ENCODE measurements around the gene PLEKHH1.

Gene PLEKHH1

DNA sequence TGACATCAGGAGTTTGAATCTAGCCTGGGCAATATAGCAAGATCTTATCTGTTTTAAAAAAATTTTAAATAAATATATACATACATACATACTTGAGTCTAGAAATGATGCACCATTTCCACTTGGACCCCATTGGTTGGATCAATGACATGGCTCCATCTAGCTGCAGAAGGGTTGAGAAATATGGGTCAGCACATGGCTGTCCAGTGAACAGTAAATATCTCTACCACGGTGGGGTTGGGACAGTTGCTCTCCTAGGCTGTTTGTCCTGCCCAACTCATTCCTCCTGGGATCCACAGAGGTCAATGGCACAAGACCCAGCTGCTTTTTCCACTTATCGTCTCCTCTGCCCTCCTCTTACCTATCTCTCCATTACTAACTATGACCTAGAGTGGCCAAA lies 23.6 kb downstream of the PLEKHH1 start:
- Histone ChIP-seq H4K20me1 (ENCODE audit: insufficient read depth, low read length) (no peaks in the 10 kb centered on the region), H3K9ac (ENCODE audit: low read length) (no peak overlapping the region), H2AFZ (ENCODE audit: low read depth, low read length) (no peak overlapping the region), H3K4me1 (ENCODE audit: low read length) (no peaks in the 10 kb centered on the region), H3K36me3 (replicated peaks; ENCODE audit: low read depth, low read length) (no peaks in the 10 kb centered on the region), H3K79me2 (ENCODE audit: low read length) (no peaks in the 10 kb centered on the region), H3K4me3 (ENCODE audit: low read length) (no peak overlapping the region), H3K27ac (ENCODE audit: low read length) (no peak overlapping the region), H3K9me3 (ENCODE audit: insufficient read depth, low read length) (no peaks in the 10 kb centered on the region), H3K27me3 (ENCODE audit: low read depth, low read length) (peaks cover 11% of the 10 kb centered on the region; the same call in 1 of the 2 replicates), H3K4me2 (ENCODE audit: low read length) (no peak overlapping the region)
- TF ChIP-seq EZH2phosphoT487 (IDR thresholded peaks at IDR 0.05; ENCODE audit: low read depth): no peak
- TF ChIP-seq, protein P1, sequence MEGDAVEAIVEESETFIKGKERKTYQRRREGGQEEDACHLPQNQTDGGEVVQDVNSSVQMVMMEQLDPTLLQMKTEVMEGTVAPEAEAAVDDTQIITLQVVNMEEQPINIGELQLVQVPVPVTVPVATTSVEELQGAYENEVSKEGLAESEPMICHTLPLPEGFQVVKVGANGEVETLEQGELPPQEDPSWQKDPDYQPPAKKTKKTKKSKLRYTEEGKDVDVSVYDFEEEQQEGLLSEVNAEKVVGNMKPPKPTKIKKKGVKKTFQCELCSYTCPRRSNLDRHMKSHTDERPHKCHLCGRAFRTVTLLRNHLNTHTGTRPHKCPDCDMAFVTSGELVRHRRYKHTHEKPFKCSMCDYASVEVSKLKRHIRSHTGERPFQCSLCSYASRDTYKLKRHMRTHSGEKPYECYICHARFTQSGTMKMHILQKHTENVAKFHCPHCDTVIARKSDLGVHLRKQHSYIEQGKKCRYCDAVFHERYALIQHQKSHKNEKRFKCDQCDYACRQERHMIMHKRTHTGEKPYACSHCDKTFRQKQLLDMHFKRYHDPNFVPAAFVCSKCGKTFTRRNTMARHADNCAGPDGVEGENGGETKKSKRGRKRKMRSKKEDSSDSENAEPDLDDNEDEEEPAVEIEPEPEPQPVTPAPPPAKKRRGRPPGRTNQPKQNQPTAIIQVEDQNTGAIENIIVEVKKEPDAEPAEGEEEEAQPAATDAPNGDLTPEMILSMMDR (IDR thresholded peaks at IDR 0.05; ENCODE audit: low read depth, low read length): peak; percentile 26

DNA sequence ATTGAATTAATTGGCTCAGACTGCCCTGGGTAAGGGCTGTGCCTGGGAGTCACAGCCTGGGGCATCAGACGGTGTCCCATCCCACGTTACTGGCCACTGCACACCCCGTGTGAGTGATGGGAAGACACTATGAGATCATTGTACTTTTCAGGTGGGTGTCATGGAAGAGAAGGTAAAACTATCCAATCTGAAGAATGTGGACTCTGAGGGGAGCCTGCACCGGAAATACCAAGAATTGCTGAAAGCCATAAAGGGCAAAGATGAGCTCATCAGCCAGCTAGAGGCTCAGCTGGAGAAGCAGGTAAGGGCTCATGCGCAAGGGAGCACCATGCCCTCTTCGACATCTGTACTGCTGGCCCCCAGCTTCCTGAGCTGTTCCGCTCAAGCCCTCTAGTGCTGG lies 24.0 kb downstream of the PLEKHH1 start:
- Histone ChIP-seq H3K4me3 (ENCODE audit: low read length) (no peak overlapping the region), H3K27me3 (ENCODE audit: low read depth, low read length) (peaks cover 11% of the 10 kb centered on the region; the same call in 1 of the 2 replicates), H3K9me3 (ENCODE audit: insufficient read depth, low read length) (no peaks in the 10 kb centered on the region), H3K36me3 (replicated peaks; ENCODE audit: low read depth, low read length) (no peaks in the 10 kb centered on the region), H2AFZ (ENCODE audit: low read depth, low read length) (no peak overlapping the region), H3K4me1 (ENCODE audit: low read length) (no peaks in the 10 kb centered on the region), H3K9ac (ENCODE audit: low read length) (no peak overlapping the region), H3K79me2 (ENCODE audit: low read length) (no peaks in the 10 kb centered on the region), H3K4me2 (ENCODE audit: low read length) (no peak overlapping the region), H4K20me1 (ENCODE audit: insufficient read depth, low read length) (no peaks in the 10 kb centered on the region), H3K27ac (ENCODE audit: low read length) (no peak overlapping the region)
- TF ChIP-seq, protein P1 (IDR thresholded peaks at IDR 0.05; ENCODE audit: low read depth, low read length): no peak
- TF ChIP-seq EZH2phosphoT487 (IDR thresholded peaks at IDR 0.05; ENCODE audit: low read depth): no peak

DNA sequence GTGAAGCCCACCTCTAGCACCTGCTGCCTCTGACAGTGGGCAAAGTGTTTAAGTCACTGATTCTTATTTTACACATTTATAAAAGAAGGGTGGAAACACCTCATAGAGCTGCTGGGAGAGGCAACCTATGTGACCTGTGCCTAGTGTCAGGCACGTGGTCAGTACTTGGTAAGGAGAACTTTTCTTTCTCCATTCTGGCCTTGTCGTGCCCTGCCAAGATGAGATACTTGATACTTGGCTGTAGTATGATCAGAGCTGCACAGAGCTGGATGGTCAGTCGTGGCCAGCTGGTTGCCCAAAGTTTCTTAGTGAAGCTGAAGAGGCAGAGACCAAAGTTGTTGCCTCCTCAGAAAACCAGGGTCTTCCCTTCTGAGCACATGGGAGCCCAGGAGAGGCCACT lies 24.6 kb downstream of the PLEKHH1 start:
- no peak overlapping the region for H3K9ac ChIP-seq (ENCODE audit: low read length)
- H4K20me1 ChIP-seq (ENCODE audit: insufficient read depth, low read length): no peaks in the 10 kb centered on the region
- TF ChIP-seq, protein P1 (IDR thresholded peaks at IDR 0.05; ENCODE audit: low read depth, low read length): no peak
- no peak for TF ChIP-seq EZH2phosphoT487 (IDR thresholded peaks at IDR 0.05; ENCODE audit: low read depth)
- H3K27me3 ChIP-seq (ENCODE audit: low read depth, low read length): peaks cover 11% of the 10 kb centered on the region; the same call in 1 of the 2 replicates
- H3K9me3 ChIP-seq (ENCODE audit: insufficient read depth, low read length): no peaks in the 10 kb centered on the region
- H3K4me3 ChIP-seq (ENCODE audit: low read length): no peak overlapping the region
- no peak overlapping the region for H3K27ac ChIP-seq (ENCODE audit: low read length)
- H3K79me2 ChIP-seq (ENCODE audit: low read length): no peaks in the 10 kb centered on the region
- H3K4me1 ChIP-seq (ENCODE audit: low read length): no peaks in the 10 kb centered on the region
- no peak overlapping the region for H3K4me2 ChIP-seq (ENCODE audit: low read length)
- no peaks in the 10 kb centered on the region for H3K36me3 ChIP-seq (replicated peaks; ENCODE audit: low read depth, low read length)
- H2AFZ ChIP-seq (ENCODE audit: low read depth, low read length): no peak overlapping the region

DNA sequence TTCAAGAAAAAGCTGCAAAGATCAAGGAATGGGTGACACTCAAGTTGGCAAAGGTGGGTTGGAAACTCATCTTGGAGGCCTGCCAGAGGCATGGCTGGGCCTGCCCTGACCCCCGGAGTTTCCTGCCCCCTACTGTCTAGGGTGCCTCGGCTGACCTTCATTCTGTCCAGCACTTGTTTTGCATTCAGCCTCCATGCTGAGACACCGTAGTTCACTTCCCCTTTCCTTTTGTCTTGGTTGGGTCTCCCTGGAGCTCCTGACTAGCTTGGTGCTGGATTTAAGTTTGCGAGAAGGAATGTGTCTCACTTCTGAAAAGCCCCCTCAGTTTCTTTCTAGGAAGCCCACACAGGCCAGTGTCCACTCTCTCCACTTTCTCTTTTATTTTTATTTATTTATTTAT lies 26.5 kb downstream of the PLEKHH1 start:
- H3K4me1 ChIP-seq (ENCODE audit: low read length): no peaks in the 10 kb centered on the region

More for the DNA sequence above, 26.5 kb downstream of the PLEKHH1 start:
- Histone ChIP-seq H3K27me3 (ENCODE audit: low read depth, low read length) (no peaks in the 10 kb centered on the region), H3K36me3 (replicated peaks; ENCODE audit: low read depth, low read length) (no peaks in the 10 kb centered on the region), H2AFZ (ENCODE audit: low read depth, low read length) (no peak overlapping the region), H3K9ac (ENCODE audit: low read length) (no peak overlapping the region), H3K4me2 (ENCODE audit: low read length) (no peak overlapping the region), H3K4me3 (ENCODE audit: low read length) (no peak overlapping the region), H3K79me2 (ENCODE audit: low read length) (no peaks in the 10 kb centered on the region), H3K27ac (ENCODE audit: low read length) (no peak overlapping the region), H4K20me1 (ENCODE audit: insufficient read depth, low read length) (no peaks in the 10 kb centered on the region), H3K9me3 (ENCODE audit: insufficient read depth, low read length) (no peaks in the 10 kb centered on the region)
- TF ChIP-seq, protein P1 (IDR thresholded peaks at IDR 0.05; ENCODE audit: low read depth, low read length): no peak
- no peak for TF ChIP-seq EZH2phosphoT487 (IDR thresholded peaks at IDR 0.05; ENCODE audit: low read depth)
